ENCODE measurements around the gene CALN1. TPM values are rescaled to one million over a fixed set of nuclear protein-coding genes. Genes with fewer than 3 reads are reported as not detected.
A peak's percentile ranks its signal among the peaks of the same experiment; 100 is the strongest.

CALN1 gene
- total RNA-seq, 2 donors from 2014 or later = 4.3 to 6.9 TPM

- H3K27ac Mint-ChIP-seq = no peak overlapping the region
Observed at GRCh38 chr7:72099784-72100183, 312.4 kb downstream of the CALN1 start.

DNA sequence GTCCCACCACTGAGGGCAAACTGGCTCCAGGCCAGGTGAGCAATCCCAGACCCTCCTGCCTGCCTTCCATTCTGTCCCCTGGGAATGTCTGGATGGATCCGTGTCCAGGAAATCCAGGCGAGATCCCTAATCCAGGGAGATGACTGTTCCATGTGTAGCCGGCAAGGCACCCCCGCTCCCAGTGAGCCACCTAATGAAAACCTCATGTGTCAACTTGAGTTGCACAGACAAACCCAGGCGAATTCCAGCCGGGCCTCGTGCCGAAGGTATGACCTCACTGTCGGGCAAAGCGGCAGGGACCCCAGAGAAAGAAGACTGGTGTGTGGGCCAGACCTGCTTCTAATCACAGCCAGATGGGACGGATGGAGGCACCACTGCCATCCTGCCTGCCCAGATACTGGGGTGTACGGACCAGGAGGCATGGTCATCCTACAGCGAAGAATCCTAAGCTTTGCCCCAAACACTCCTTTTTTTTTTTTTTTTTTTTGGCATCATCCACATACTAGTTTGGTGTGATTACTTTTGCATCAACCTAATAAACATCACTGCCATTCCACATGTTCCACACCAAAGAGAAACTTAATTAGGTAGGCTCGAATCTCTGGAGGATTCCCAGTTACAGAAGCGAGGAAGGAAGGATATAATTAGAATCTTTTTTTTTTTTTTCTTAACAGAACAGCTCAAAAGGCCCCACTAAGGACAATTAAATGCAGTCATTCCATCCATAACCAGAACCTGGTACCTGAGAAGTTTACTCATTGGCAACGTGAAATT is 313.1 kb downstream of the CALN1 start:
- Histone ChIP-seq H3K27me3 (ENCODE audit: control insufficient read depth, insufficient read depth, low read length, poor library complexity, severe bottlenecking) (no peaks in the 10 kb centered on the region), H3K9ac (ENCODE audit: extremely low read depth, low read length, poor library complexity, severe bottlenecking) (no peak overlapping the region), H3K4me3 (ENCODE audit: low read length) (no peak overlapping the region), H3K36me3 (ENCODE audit: control insufficient read depth, insufficient read depth, low read length) (no peaks in the 10 kb centered on the region), H3K27ac (ENCODE audit: low read depth, low read length) (no peak overlapping the region), H3K9me3 (ENCODE audit: control insufficient read depth, low read length) (no peaks in the 10 kb centered on the region), H3K4me1 (ENCODE audit: control insufficient read depth, insufficient read depth, low read length) (no peaks in the 10 kb centered on the region)
- Mint-ChIP-seq H3K27me3 (ENCODE audit: insufficient read depth) (peaks cover 4% of the 10 kb centered on the region), H3K9me3 (no peaks in the 10 kb centered on the region), H3K4me3 (no peak overlapping the region), H3K36me3 (ENCODE audit: low read depth) (no peaks in the 10 kb centered on the region), H3K27ac (no peak overlapping the region), H3K4me1 (peaks cover 5% of the 10 kb centered on the region)
- TF ChIP-seq, protein P1, sequence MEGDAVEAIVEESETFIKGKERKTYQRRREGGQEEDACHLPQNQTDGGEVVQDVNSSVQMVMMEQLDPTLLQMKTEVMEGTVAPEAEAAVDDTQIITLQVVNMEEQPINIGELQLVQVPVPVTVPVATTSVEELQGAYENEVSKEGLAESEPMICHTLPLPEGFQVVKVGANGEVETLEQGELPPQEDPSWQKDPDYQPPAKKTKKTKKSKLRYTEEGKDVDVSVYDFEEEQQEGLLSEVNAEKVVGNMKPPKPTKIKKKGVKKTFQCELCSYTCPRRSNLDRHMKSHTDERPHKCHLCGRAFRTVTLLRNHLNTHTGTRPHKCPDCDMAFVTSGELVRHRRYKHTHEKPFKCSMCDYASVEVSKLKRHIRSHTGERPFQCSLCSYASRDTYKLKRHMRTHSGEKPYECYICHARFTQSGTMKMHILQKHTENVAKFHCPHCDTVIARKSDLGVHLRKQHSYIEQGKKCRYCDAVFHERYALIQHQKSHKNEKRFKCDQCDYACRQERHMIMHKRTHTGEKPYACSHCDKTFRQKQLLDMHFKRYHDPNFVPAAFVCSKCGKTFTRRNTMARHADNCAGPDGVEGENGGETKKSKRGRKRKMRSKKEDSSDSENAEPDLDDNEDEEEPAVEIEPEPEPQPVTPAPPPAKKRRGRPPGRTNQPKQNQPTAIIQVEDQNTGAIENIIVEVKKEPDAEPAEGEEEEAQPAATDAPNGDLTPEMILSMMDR (conservative IDR thresholded peaks at IDR 0.05) = no peak
- DNase-seq = peak; percentile 35
- WGBS, 2 experiments (ENCODE audit: insufficient coverage in 1 of 2, insufficient read length in 1 of 2) = 81 to 86% methylated on average over 10 to 15 of the region's 16 CpGs

More at GRCh38 chr7:72099784-72100183, 312.4 kb downstream of the CALN1 start:
- Mint-ChIP-seq H3K36me3 (ENCODE audit: low read depth) (no peaks in the 10 kb centered on the region), H3K27me3 (ENCODE audit: insufficient read depth) (peaks cover 3% of the 10 kb centered on the region), H3K9me3 (no peaks in the 10 kb centered on the region), H3K4me3 (no peak overlapping the region), H3K4me1 (peaks cover 5% of the 10 kb centered on the region)
- no peaks in the 10 kb centered on the region for H3K9me3 ChIP-seq (ENCODE audit: control insufficient read depth, low read length)
- WGBS, 2 experiments (ENCODE audit: insufficient coverage in 1 of 2, insufficient read length in 1 of 2) = 92 to 100% methylated on average over 3 to 6 of the region's 6 CpGs
- no peaks in the 10 kb centered on the region for H3K36me3 ChIP-seq (ENCODE audit: control insufficient read depth, insufficient read depth, low read length)
- no peak overlapping the region for H3K27ac ChIP-seq (ENCODE audit: low read depth, low read length)
- no peaks in the 10 kb centered on the region for H3K4me1 ChIP-seq (ENCODE audit: control insufficient read depth, insufficient read depth, low read length)
- DNase-seq = no peak
- H3K27me3 ChIP-seq (ENCODE audit: control insufficient read depth, insufficient read depth, low read length, poor library complexity, severe bottlenecking) = no peaks in the 10 kb centered on the region
- H3K4me3 ChIP-seq (ENCODE audit: low read length) = no peak overlapping the region
- TF ChIP-seq, protein P1 (conservative IDR thresholded peaks at IDR 0.05) = no peak
- no peak overlapping the region for H3K9ac ChIP-seq (ENCODE audit: extremely low read depth, low read length, poor library complexity, severe bottlenecking)

DNA sequence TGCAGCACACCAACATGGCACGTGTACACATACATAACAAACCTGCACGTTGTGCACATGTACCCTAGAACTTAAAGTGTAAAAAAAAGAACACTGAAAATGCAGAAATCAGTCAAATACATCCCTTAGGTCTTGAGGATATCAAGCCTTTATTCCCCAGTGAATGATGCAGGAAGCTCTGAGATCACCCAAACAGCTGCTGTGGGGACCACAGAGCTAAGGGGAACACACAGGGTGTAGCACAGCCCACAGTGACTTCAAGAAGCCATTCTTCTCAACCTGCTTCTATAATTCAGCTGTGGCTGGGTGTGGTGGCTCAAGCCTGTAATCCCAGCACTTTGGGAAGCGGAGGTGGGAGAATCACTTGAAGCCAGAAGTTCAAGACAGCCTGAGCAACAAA is 314.9 kb downstream of the CALN1 start:
- Histone ChIP-seq H3K9me3 (ENCODE audit: control insufficient read depth, low read length) (peaks cover under 1% of the 10 kb centered on the region), H3K27ac (ENCODE audit: low read depth, low read length) (no peak overlapping the region), H3K27me3 (ENCODE audit: control insufficient read depth, insufficient read depth, low read length, poor library complexity, severe bottlenecking) (no peaks in the 10 kb centered on the region), H3K4me1 (ENCODE audit: control insufficient read depth, insufficient read depth, low read length) (no peaks in the 10 kb centered on the region), H3K4me3 (ENCODE audit: low read length) (no peak overlapping the region), H3K36me3 (ENCODE audit: control insufficient read depth, insufficient read depth, low read length) (no peaks in the 10 kb centered on the region), H3K9ac (ENCODE audit: extremely low read depth, low read length, poor library complexity, severe bottlenecking) (no peak overlapping the region)
- TF ChIP-seq, protein P1 (conservative IDR thresholded peaks at IDR 0.05) = no peak
- WGBS, 2 experiments (ENCODE audit: insufficient coverage in 1 of 2, insufficient read length in 1 of 2) = 94 to 100% methylated on average over 2 to 3 of the region's 3 CpGs
- Mint-ChIP-seq H3K27ac (no peak overlapping the region), H3K4me3 (no peak overlapping the region), H3K4me1 (peaks cover 5% of the 10 kb centered on the region), H3K27me3 (ENCODE audit: insufficient read depth) (peaks cover 11% of the 10 kb centered on the region), H3K36me3 (ENCODE audit: low read depth) (no peaks in the 10 kb centered on the region), H3K9me3 (peaks cover 2% of the 10 kb centered on the region)
- no peak for DNase-seq

Data from endodermal cell (in vitro differentiated cells).